GM19455 (cell line): ENCODE data around the gene OR52E1.

Experiments
- ATAC-seq: cut with Tn5 transposase; IDR thresholded peaks from one replicate; pipeline ENCODE4 v1.9.1; 2021; ENCODE audit not compliant: unreplicated experiment

The OR52E1 gene

GRCh38 chr11:5107285-5107684 lies 37.9 kb downstream of the OR52E1 start:
- ATAC-seq = no peak

GRCh38 chr11:5115339-5115738 lies 46.0 kb downstream of the OR52E1 start:
- ATAC-seq = no peak

- no peak for ATAC-seq
Measured at GRCh38 chr11:5117588-5117987, 48.2 kb downstream of the OR52E1 start.

GRCh38 chr11:5118893-5119292 lies 49.5 kb downstream of the OR52E1 start:
- ATAC-seq = no peak
